OCI-LY3 (cell line): Measurements from ENCODE around the gene LRRC32.

ENCODE experiments used
- H2AFZ ChIP-seq: fragments of 200-600, 300-600 bp; shearing (Covaris generic); 2 replicates; pipeline ENCODE4 v1.6.0; 2014; ENCODE audit warnings: antibody characterized with exemption, low read depth, low read length
- H3K27ac ChIP-seq: fragments of 200-600, 300-600 bp; sonication (generic); 2 replicates; pipeline ENCODE4 v1.5.1; 2014; ENCODE audit warnings: mild to moderate bottlenecking, low read length, moderate library complexity, mixed read lengths
- H3K27me3 ChIP-seq: fragments of 200-600, 300-600 bp; sonication (generic); 2 replicates; pipeline ENCODE4 v1.6.1; 2014; ENCODE audit warnings: low read depth, low read length, mixed read lengths
- H3K36me3 ChIP-seq: fragments of 200-600, 300-600 bp; sonication (generic); replicated peaks from 2 replicates; pipeline ENCODE3; 2014; ENCODE audit warnings: low read depth, low read length, mixed read lengths
- H3K4me1 ChIP-seq: fragments of 300-600, 200-600 bp; sonication (generic); 2 replicates; pipeline ENCODE4 v1.6.1; 2014; ENCODE audit warnings: low read length, mixed read lengths
- H3K4me2 ChIP-seq: fragments of 200-600, 300-600 bp; sonication (generic); 2 replicates; pipeline ENCODE4 v1.6.1; 2014; ENCODE audit warnings: low read length, mixed read lengths
- H3K4me3 ChIP-seq: fragments of 300-600, 200-600 bp; sonication (generic); 2 replicates; pipeline ENCODE4 v1.5.1; 2014; ENCODE audit warnings: antibody characterized with exemption, mild to moderate bottlenecking, low read length, moderate library complexity
- H3K79me2 ChIP-seq: fragments of 300-600, 200-600 bp; shearing (Covaris generic); 2 replicates; pipeline ENCODE4 v1.6.1; 2014; ENCODE audit warnings: mild to moderate bottlenecking, low read length, mixed read lengths
- H3K9ac ChIP-seq: fragments of 300-600, 200-600 bp; shearing (Covaris generic); 2 replicates; pipeline ENCODE4 v1.6.0; 2014; ENCODE audit warnings: mild to moderate bottlenecking, low read length, moderate library complexity
- H3K9me3 ChIP-seq: fragments of 200-600, 300-600 bp; shearing (Covaris generic); 2 replicates; pipeline ENCODE4 v1.6.1; 2014; ENCODE audit warnings: low read length, mixed read lengths; ENCODE audit not compliant: insufficient read depth
- H4K20me1 ChIP-seq: fragments of 200-600, 300-600 bp; sonication (generic); 2 replicates; pipeline ENCODE4 v1.6.1; 2016; ENCODE audit warnings: low read length, mixed read lengths; ENCODE audit not compliant: insufficient read depth
- CTCF ChIP-seq: fragments of 200-600, 300-600 bp; sonication (generic); IDR thresholded peaks from 2 replicates; pipeline ENCODE4 v1.5.1; 2014; ENCODE audit warnings: antibody characterized with exemption, low read length, low read depth
- EZH2phosphoT487 ChIP-seq: fragments of 200-600 bp; shearing (Covaris generic); IDR thresholded peaks from 2 replicates; pipeline ENCODE4 v1.6.1; 2018; ENCODE audit warnings: antibody characterized with exemption, mixed run types, low read depth

The LRRC32 gene

GRCh38 chr11:76712125-76712524 is 41.6 kb upstream of the LRRC32 start:
- no peaks in the 10 kb centered on the region for H3K36me3 ChIP-seq
- H3K27ac ChIP-seq, result no peak overlapping the region
- no peak for TF ChIP-seq CTCF
- no peak overlapping the region for H2AFZ ChIP-seq
- no peaks in the 10 kb centered on the region for H4K20me1 ChIP-seq
- no peak overlapping the region for H3K9ac ChIP-seq
- H3K9me3 ChIP-seq, result no peaks in the 10 kb centered on the region
- H3K27me3 ChIP-seq, result no peaks in the 10 kb centered on the region
- no peaks in the 10 kb centered on the region for H3K79me2 ChIP-seq
- H3K4me3 ChIP-seq, result no peak overlapping the region
- H3K4me1 ChIP-seq, result peaks cover 2% of the 10 kb centered on the region; the same call in 1 of the 2 replicates
- H3K4me2 ChIP-seq, result no peak overlapping the region

- no peak overlapping the region for H2AFZ ChIP-seq
- H3K27me3 ChIP-seq, result peaks cover 9% of the 10 kb centered on the region
- H3K36me3 ChIP-seq, result no peaks in the 10 kb centered on the region
- no peak overlapping the region for H3K9ac ChIP-seq
- TF ChIP-seq EZH2phosphoT487, result no peak
- no peak for TF ChIP-seq CTCF
- H3K4me2 ChIP-seq, result no peak overlapping the region
- no peaks in the 10 kb centered on the region for H3K79me2 ChIP-seq
- no peaks in the 10 kb centered on the region for H3K4me1 ChIP-seq
- H3K27ac ChIP-seq, result no peak overlapping the region
- H3K9me3 ChIP-seq, result no peaks in the 10 kb centered on the region
- no peaks in the 10 kb centered on the region for H4K20me1 ChIP-seq
- no peak overlapping the region for H3K4me3 ChIP-seq
Observed at GRCh38 chr11:76709756-76710155, 39.2 kb upstream of the LRRC32 start.

GRCh38 chr11:76708972-76709660 is 38.6 kb upstream of the LRRC32 start:
- Histone ChIP-seq H4K20me1 (no peaks in the 10 kb centered on the region), H3K4me2 (no peak overlapping the region), H2AFZ (no peak overlapping the region), H3K9me3 (no peaks in the 10 kb centered on the region), H3K79me2 (no peaks in the 10 kb centered on the region), H3K27me3 (peaks cover 14% of the 10 kb centered on the region), H3K4me3 (no peak overlapping the region), H3K4me1 (no peaks in the 10 kb centered on the region), H3K36me3 (no peaks in the 10 kb centered on the region), H3K27ac (no peak overlapping the region), H3K9ac (no peak overlapping the region)
- TF ChIP-seq CTCF, result no peak
- no peak for TF ChIP-seq EZH2phosphoT487

- Histone ChIP-seq H3K27me3 (peaks cover 27% of the 10 kb centered on the region), H3K27ac (no peak overlapping the region), H3K9ac (no peak overlapping the region), H4K20me1 (no peaks in the 10 kb centered on the region), H3K9me3 (no peaks in the 10 kb centered on the region), H3K79me2 (no peaks in the 10 kb centered on the region), H3K4me1 (no peaks in the 10 kb centered on the region), H2AFZ (no peak overlapping the region), H3K36me3 (no peaks in the 10 kb centered on the region), H3K4me2 (no peak overlapping the region), H3K4me3 (no peak overlapping the region)
- no peak for TF ChIP-seq EZH2phosphoT487
- TF ChIP-seq CTCF, result no peak
Observed at GRCh38 chr11:76707293-76707825, 36.8 kb upstream of the LRRC32 start.
